Measurements from ENCODE around the gene TC2N.

GRCh38 chr14:91897106-91897701 lies 29.9 kb upstream of the TC2N start:
- TF ChIP-seq POLR2A (IDR thresholded peaks at IDR 0.05; ENCODE audit: low read depth, low read length): no peak
- no peak for TF ChIP-seq CTCF (IDR thresholded peaks at IDR 0.05; ENCODE audit: extremely low read depth in 1 of 2, insufficient read depth in 1 of 2, low read depth in 1 of 2, low read length in 2 of 2)

Data from endothelial cell of umbilical vein (primary cell).